Fibroblast of lung (primary cell): ENCODE data around the gene PHF19.

Experiments
- EZH2 ChIP-seq: IDR thresholded peaks from 2 replicates; pipeline ENCODE4 v1.5.1; 2012; ENCODE audit warnings: low read length, control low read depth, mild to moderate bottlenecking; ENCODE audit errors: missing control alignments
- TF ChIP-seq, protein P1 (sequence below), 2 donors: IDR thresholded peaks in 1 of 2; conservative IDR thresholded peaks in 1 of 2; 1 replicate in 1 of 2; 2 replicates in 1 of 2; pipeline ENCODE4 v1.5.1; 2011 to 2012; ENCODE audit warnings: low read length in 2 of 2, control low read depth in 1 of 2, inconsistent platforms in 1 of 2, low read depth in 1 of 2, mild to moderate bottlenecking in 1 of 2

DNA sequence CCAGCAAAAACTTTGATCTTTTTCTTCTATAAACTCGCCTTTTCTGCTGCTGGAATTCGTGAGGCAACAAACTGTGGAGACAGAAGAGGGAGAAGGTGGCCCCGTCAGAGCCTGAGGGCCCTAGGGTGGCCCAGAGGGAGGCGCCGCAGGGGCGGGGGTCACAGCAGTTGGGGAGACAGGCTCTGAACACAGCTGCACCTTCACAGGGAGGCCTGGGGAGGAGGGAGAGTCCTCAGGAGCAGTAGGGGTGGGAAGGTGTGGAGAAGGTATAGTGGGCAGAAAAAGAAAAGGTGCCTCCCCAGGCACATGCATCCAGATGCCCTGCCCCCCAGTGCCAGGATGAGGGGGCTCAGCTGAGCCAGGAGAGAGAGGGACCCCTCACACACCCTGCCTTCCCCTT is 15.1 kb downstream of the PHF19 start:
- TF ChIP-seq, protein P1, sequence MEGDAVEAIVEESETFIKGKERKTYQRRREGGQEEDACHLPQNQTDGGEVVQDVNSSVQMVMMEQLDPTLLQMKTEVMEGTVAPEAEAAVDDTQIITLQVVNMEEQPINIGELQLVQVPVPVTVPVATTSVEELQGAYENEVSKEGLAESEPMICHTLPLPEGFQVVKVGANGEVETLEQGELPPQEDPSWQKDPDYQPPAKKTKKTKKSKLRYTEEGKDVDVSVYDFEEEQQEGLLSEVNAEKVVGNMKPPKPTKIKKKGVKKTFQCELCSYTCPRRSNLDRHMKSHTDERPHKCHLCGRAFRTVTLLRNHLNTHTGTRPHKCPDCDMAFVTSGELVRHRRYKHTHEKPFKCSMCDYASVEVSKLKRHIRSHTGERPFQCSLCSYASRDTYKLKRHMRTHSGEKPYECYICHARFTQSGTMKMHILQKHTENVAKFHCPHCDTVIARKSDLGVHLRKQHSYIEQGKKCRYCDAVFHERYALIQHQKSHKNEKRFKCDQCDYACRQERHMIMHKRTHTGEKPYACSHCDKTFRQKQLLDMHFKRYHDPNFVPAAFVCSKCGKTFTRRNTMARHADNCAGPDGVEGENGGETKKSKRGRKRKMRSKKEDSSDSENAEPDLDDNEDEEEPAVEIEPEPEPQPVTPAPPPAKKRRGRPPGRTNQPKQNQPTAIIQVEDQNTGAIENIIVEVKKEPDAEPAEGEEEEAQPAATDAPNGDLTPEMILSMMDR (conservative IDR thresholded peaks at IDR 0.05 in 1 of 2, IDR thresholded peaks at IDR 0.05 in 1 of 2; ENCODE audit: low read depth in 1 of 2, low read length in 2 of 2), result no peak
- no peak for TF ChIP-seq EZH2
